ENCODE data around the gene HIPK2. TPM values are rescaled to one million over a fixed set of nuclear protein-coding genes. Genes with fewer than 3 reads are reported as not detected.

HIPK2 gene
- total RNA-seq, 1 experiment from 2014 or later = 8.6 TPM

- Histone ChIP-seq H3K4me3 (ENCODE audit: insufficient read depth, low read depth, low read length) (no peak overlapping the region), H3K36me3 (replicated peaks; ENCODE audit: control insufficient read depth, insufficient read depth, low read length) (no peaks in the 10 kb centered on the region), H3K27me3 (ENCODE audit: control insufficient read depth, insufficient read depth, low read length) (no peaks in the 10 kb centered on the region)
- DNase-seq = no peak
Measured at GRCh38 chr7:139752148-139752547, 25.6 kb downstream of the HIPK2 start.

DNA sequence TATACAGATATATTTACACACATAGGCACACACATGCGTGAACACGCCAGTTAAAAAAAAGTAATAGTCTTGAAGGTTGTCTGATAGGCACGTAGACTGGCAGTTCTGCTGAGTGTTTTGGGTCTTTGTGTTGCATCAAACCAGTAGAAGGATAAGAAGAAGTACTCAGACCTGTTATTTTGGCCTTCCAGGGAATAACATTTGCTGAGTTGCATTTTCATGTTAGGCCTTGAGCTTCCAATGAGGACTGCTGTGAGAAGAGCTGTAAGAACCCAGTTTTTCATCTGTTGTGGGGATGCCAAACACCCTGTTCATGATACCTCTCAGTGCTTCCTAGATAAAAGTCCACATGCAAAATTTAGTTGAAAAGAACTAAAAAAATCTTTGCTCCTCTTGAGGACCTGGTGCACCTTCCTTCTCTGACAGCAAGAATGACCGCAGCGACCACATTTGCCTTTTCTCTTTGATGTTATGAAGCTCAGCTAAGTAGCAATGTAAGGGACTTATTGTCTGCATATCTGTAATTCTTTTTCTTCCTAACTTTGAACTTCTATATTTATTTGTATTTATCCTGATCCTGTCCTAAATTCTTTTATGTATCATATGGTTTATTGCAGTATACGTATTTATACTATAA is 27.2 kb downstream of the HIPK2 start:
- no peaks in the 10 kb centered on the region for H3K27me3 ChIP-seq (ENCODE audit: control insufficient read depth, insufficient read depth, low read length)
- no peaks in the 10 kb centered on the region for H3K36me3 ChIP-seq (replicated peaks; ENCODE audit: control insufficient read depth, insufficient read depth, low read length)
- H3K4me3 ChIP-seq (ENCODE audit: insufficient read depth, low read depth, low read length) = no peak overlapping the region
- DNase-seq = no peak

GRCh38 chr7:139749545-139749944 is 28.3 kb downstream of the HIPK2 start:
- DNase-seq = no peak
- Histone ChIP-seq H3K4me3 (ENCODE audit: insufficient read depth, low read depth, low read length) (no peak overlapping the region), H3K36me3 (replicated peaks; ENCODE audit: control insufficient read depth, insufficient read depth, low read length) (no peaks in the 10 kb centered on the region), H3K27me3 (ENCODE audit: control insufficient read depth, insufficient read depth, low read length) (no peaks in the 10 kb centered on the region)

DNA sequence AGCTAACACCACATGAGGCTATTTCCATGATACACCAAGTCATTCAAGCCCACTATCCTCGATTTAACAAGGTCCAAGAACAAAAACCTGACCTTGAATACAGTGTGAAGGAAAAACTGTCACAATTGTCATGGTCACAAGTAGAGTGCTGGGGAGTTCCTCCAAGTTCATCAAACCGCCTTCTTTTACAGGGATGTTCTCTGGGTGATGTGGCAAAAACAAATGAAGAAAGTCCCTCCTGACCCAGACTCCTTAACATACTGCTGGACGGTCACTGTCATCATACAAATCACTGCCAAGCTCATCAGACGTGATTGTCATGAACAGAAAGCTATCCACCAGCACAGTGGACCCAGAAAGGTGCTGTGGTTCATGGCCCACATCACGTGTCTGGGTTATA is 28.9 kb downstream of the HIPK2 start:
- H3K27me3 ChIP-seq (ENCODE audit: control insufficient read depth, insufficient read depth, low read length) = no peaks in the 10 kb centered on the region
- H3K4me3 ChIP-seq (ENCODE audit: insufficient read depth, low read depth, low read length) = no peak overlapping the region
- no peak for DNase-seq
- H3K36me3 ChIP-seq (replicated peaks; ENCODE audit: control insufficient read depth, insufficient read depth, low read length) = no peaks in the 10 kb centered on the region

GRCh38 chr7:139748373-139748765 is 29.4 kb downstream of the HIPK2 start:
- Histone ChIP-seq H3K4me3 (ENCODE audit: insufficient read depth, low read depth, low read length) (no peak overlapping the region), H3K27me3 (ENCODE audit: control insufficient read depth, insufficient read depth, low read length) (no peaks in the 10 kb centered on the region), H3K36me3 (replicated peaks; ENCODE audit: control insufficient read depth, insufficient read depth, low read length) (no peaks in the 10 kb centered on the region)
- no peak for DNase-seq

DNA sequence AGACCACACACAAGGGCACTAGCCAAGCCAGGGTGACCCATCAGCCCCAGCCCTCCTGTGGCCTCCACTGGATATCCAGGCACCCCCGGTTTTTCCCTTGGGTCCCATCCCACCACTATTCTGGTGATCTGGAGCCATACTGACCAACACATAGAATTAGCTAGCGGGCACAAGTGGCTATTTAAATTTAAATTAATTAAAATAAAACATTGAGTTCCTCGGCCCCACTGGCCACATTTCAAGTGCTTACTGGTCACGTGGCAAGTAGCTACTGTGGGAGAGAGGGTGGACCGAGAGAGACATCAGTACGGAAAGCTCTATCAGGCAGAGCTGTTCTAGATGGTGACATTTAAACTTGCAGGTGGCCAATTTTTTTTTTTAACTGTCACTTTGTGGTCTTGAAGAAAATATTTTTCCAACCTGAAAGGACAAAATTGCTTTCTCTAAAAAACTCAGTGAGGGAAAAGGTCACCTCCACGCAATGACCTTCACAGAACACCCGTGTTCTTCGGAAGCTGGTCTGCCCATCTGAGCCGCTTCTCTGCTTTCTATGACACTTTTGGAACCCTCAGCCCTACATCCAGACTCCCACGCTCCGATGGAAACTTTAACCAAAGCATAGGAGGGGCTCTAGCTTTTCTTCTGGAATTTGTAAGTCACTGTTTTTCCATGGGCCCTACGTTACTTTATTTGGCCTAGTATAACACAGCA is 30.0 kb downstream of the HIPK2 start:
- Histone ChIP-seq H3K36me3 (replicated peaks; ENCODE audit: control insufficient read depth, insufficient read depth, low read length) (no peaks in the 10 kb centered on the region), H3K4me3 (ENCODE audit: insufficient read depth, low read depth, low read length) (no peak overlapping the region), H3K27me3 (ENCODE audit: control insufficient read depth, insufficient read depth, low read length) (no peaks in the 10 kb centered on the region)
- no peak for DNase-seq

GRCh38 chr7:139746652-139747051 is 31.1 kb downstream of the HIPK2 start:
- H3K4me3 ChIP-seq (ENCODE audit: insufficient read depth, low read depth, low read length) = no peak overlapping the region
- no peaks in the 10 kb centered on the region for H3K36me3 ChIP-seq (replicated peaks; ENCODE audit: control insufficient read depth, insufficient read depth, low read length)

DNA sequence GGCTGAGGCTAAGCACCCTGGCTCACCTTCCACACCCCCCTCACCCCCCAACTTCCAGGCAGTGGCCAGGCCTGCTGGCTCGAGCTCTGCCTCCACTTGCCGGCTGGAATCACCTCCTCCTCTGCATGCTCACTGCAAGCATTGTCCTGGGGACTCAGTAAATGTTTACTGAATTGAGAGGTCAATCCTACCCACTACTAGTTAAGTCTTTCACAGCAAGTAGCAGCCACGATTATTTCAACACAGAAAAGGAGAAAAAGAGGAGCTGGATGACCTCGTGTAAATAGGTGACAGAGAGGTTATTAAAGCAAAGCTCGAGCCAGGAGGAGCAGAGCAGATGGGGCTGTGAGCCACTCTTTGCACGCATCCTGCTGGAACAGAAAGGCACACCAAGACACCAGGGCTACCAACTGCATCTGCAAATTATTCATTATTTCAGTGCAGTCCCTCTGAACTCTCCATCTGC is 32.1 kb downstream of the HIPK2 start:
- H3K27me3 ChIP-seq (ENCODE audit: control insufficient read depth, insufficient read depth, low read length) = no peaks in the 10 kb centered on the region
- H3K36me3 ChIP-seq (replicated peaks; ENCODE audit: control insufficient read depth, insufficient read depth, low read length) = no peaks in the 10 kb centered on the region
- peak; percentile 35 for DNase-seq
- H3K4me3 ChIP-seq (ENCODE audit: insufficient read depth, low read depth, low read length) = no peak overlapping the region

More at GRCh38 chr7:139746652-139747051, 31.1 kb downstream of the HIPK2 start:
- no peaks in the 10 kb centered on the region for H3K27me3 ChIP-seq (ENCODE audit: control insufficient read depth, insufficient read depth, low read length)
- DNase-seq = no peak

- Histone ChIP-seq H3K27me3 (ENCODE audit: control insufficient read depth, insufficient read depth, low read length) (no peaks in the 10 kb centered on the region), H3K4me3 (ENCODE audit: insufficient read depth, low read depth, low read length) (no peak overlapping the region), H3K36me3 (replicated peaks; ENCODE audit: control insufficient read depth, insufficient read depth, low read length) (no peaks in the 10 kb centered on the region)
- DNase-seq = peak; percentile 34
Measured at GRCh38 chr7:139744768-139745677, 32.8 kb downstream of the HIPK2 start.

DNA sequence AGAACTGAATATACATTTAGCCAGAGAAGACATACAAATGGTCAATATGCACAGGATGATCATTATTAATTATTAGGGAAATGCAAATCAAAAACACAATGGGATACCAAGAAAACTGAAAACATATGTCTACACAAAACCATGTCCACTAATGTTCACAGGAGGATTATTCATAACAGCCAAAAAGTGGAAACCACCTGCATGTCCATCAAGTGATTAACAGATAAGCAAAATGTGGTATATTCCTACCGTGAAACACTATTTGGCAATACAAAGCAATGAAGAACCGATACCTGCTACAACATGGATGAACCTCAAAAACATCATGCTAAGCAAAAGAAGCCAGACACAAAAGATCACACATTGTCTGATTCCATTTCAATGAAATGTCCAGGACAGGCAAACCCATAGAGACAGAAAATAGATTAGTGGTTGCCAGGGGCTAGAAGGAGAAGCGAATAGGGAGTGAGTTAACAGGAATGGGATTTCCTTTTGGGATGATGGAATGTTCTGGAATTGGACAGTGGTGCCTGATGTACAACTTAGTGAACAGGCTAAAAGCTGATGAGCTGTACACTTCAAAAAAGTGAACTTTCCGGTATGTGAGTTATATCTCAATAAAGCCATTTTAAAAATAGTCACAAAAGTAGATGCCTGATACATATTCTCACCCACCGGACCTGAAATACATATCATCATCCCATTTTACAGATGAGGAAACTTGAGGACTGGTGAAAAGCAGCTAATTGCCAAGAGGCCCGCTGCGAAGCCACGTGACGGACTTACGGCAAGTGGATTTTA is 33.6 kb downstream of the HIPK2 start:
- no peak for DNase-seq
- H3K27me3 ChIP-seq (ENCODE audit: control insufficient read depth, insufficient read depth, low read length) = no peaks in the 10 kb centered on the region
- no peaks in the 10 kb centered on the region for H3K36me3 ChIP-seq (replicated peaks; ENCODE audit: control insufficient read depth, insufficient read depth, low read length)
- no peak overlapping the region for H3K4me3 ChIP-seq (ENCODE audit: insufficient read depth, low read depth, low read length)

- Histone ChIP-seq H3K36me3 (replicated peaks; ENCODE audit: control insufficient read depth, insufficient read depth, low read length) (no peaks in the 10 kb centered on the region), H3K4me3 (ENCODE audit: insufficient read depth, low read depth, low read length) (no peak overlapping the region), H3K27me3 (ENCODE audit: control insufficient read depth, insufficient read depth, low read length) (no peaks in the 10 kb centered on the region)
- DNase-seq = no peak
Measured at GRCh38 chr7:139743267-139743966, 34.4 kb downstream of the HIPK2 start.

DNA sequence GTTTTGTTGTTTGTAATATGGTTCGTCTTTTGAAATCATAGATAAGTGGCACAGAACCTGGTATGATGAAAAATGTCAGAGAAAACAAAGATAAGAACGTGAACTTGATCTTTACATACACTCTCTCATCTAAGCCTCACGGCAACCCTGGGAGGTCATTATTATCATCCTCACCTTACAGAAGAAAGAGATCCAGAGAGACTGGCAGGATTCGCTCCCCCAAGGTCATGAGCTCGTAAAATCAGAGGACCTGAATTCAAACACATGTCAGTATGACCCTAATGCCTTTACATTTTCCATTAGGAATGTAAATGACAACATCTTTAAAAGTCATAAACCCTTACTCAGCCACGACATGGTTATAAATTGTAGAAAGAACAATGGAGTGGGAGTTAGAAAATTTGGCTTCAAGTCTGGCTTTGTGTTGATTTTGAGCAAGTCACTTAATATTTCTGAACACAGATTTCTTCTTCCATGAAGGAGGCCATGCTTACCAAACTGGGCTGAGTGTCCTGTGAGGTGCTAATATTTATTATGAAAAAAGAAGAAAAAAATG is 35.9 kb downstream of the HIPK2 start:
- Histone ChIP-seq H3K36me3 (replicated peaks; ENCODE audit: control insufficient read depth, insufficient read depth, low read length) (no peaks in the 10 kb centered on the region), H3K27me3 (ENCODE audit: control insufficient read depth, insufficient read depth, low read length) (no peaks in the 10 kb centered on the region), H3K4me3 (ENCODE audit: insufficient read depth, low read depth, low read length) (no peak overlapping the region)
- DNase-seq = no peak

GRCh38 chr7:139741239-139741638 is 36.6 kb downstream of the HIPK2 start:
- Histone ChIP-seq H3K36me3 (replicated peaks; ENCODE audit: control insufficient read depth, insufficient read depth, low read length) (no peaks in the 10 kb centered on the region), H3K4me3 (ENCODE audit: insufficient read depth, low read depth, low read length) (no peak overlapping the region), H3K27me3 (ENCODE audit: control insufficient read depth, insufficient read depth, low read length) (no peaks in the 10 kb centered on the region)
- DNase-seq = no peak
